A375 (cell line): Measurements from ENCODE around the gene MIA. TPM values are rescaled to one million over a fixed set of nuclear protein-coding genes. Genes with fewer than 3 reads are reported as not detected.

Experiments
- total RNA-seq: library from RNA; depleted of rRNA; stranded (reverse); fragments of >200 nt; shearing (Covaris generic); gene quantifications from 2 replicates; pipeline ENCODE4 v1.2.3, GENCODE V29; 2014; rRNA removed

Gene MIA
- total RNA-seq, result 416 and 533 TPM in 2 replicates

DNA sequence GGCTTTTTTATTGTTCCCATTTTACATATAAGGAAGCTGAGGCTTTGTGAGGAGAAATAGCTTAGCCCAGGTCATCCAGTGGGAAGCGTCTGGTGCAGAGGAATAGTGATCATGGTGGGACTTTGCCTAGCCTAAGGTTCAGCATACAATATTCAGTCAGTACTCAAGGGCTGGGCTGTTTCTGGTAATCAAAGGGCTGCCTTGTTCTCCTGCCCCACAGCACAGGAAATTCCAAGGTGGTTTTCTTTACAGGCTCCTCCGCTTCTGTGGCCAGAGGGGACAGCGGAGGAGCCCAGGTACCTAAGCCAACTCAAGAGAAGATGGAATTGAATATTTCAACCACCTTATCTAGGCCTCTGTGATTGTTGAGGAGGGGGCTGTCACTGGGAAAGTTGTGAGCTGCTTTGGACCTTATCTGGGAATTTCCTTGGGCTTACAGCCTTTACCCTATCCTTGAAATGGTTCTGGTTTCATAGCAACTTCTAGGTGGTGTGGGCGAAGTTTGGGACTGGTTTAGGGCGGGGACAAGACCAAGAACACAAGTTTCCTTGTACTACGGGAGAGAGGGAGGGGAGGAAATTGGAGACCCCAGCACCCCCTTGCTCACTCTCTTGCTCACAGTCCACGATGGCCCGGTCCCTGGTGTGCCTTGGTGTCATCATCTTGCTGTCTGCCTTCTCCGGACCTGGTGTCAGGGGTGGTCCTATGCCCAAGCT, at the start of gene MIA:
MIA (plus strand) TSS at position 606 of the 716 bp plus-strand sequence; CDS start at position 628, 22 bp downstream.

DNA sequence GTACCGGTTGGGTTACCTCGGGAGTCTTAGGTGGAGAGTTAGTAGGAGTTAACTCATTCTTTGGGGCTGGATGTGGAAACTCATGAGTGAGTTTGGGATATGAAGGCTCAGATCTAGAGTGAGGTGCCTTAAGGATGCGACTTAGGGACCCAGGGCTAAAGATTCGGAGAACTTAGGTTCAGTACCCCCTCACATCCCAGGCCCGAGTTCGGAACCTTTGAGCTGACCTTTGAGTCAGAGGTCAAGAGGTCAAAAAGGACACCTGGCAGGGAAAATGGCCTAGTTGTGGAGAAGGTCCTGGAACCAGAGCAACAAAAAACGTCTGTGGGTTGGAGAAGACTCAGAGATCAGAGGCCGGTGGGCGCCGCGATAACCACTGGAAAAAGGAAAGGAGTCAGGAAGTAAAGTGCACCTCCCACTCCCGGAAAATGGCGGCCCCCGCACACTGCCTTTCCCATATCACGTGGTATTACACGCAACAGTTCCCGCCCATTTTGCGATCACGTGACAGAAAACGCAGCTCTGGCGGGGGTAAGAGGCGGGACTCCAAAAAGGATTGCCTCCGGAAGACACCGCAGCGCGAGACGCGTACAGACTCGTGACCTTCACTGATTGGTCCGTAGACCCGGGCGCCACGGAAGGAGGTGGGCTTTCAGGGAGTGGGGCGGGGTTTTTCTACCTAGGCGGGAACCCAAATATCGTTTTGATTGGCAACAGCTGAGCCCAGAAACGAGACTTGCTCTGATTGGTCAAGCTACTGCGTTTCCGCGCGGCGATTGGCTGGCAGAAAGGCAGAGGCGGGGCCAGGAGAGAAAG, 25.1 kb upstream of the MIA start, which contains the start of gene ACTMAP:
ACTMAP (minus strand) TSS at position 420 of the 816 bp plus-strand sequence. CDS start 674 bp downstream, outside the sequence.

DNA sequence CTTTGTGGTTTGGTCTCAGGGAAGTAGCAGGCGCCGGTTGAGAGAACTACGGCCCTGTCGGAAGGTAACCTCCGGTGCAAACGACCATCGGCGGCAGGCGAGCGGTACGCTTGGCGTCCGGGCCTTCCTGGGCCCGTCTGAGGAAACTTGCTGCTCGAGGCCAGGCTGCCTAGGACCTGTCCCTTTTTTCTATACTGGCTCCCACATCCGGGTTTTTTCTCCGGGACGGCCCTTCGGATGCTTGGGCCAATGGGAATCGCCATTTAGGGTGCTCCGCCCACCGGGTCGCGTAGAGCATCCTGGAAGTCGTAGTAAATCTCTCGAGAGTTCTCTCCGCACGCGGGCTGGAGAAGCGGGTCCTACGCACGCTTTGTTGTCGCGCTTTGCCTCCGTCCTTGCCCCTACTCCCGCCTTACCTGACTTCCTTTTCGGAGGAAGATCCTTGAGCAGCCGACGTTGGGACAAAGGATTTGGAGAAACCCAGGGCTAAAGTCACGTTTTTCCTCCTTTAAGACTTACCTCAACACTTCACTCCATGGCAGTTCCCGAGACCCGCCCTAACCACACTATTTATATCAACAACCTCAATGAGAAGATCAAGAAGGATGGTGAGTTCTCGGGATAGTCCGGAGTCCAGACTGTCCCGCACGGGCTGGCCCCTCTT, 24.3 kb upstream of the MIA start, which contains the start of gene SNRPA:
SNRPA (plus strand) TSS at position 330 of the 664 bp plus-strand sequence; CDS start at position 536, 206 bp downstream.

GRCh38 chr19:40777937-40778705, 2.8 kb downstream of the MIA start, which contains the start of gene RAB4B:
TSS of gene RAB4B (plus strand) at chr19:40778247. CDS start at chr19:40778376, 129 bp downstream.

GRCh38 chr19:40798683-40799557, 23.6 kb downstream of the MIA start, which contains the start of gene EGLN2:
TSS of gene EGLN2 (plus strand) at chr19:40799191. CDS start at chr19:40800573, 1,382 bp downstream.

Other genes with a start within 250 kb of the MIA start
- gene SHKBP1, start 198.6 kb upstream of the MIA start, total RNA-seq, result 23.2 and 32.5 TPM in 2 replicates
- 50.1 and 53.4 TPM in 2 replicates for gene LTBP4, start 174.2 kb upstream of the MIA start, total RNA-seq
- 12.5 and 14.4 TPM in 2 replicates for gene NUMBL, start 84.9 kb upstream of the MIA start, total RNA-seq
- 44.9 and 67.6 TPM in 2 replicates for gene COQ8B, start 58.6 kb upstream of the MIA start, total RNA-seq
- gene ITPKC, start 58.4 kb upstream of the MIA start, total RNA-seq, result 10.1 and 12.3 TPM in 2 replicates
- 2.2 TPM in 2 replicates for gene ACTMAP, start 25.0 kb upstream of the MIA start, total RNA-seq
- 237 and 302 TPM in 2 replicates for gene SNRPA, start 24.3 kb upstream of the MIA start, total RNA-seq
- gene RAB4B, start 2.7 kb downstream of the MIA start, total RNA-seq, result 23.4 and 30.1 TPM in 2 replicates
- gene EGLN2, start 23.7 kb downstream of the MIA start, total RNA-seq, result 62.4 and 70.2 TPM in 2 replicates
- gene CYP2A6, start 74.9 kb downstream of the MIA start, total RNA-seq, result not detected in 2 replicates
- not detected in 2 replicates for gene CYP2A7, start 106.7 kb downstream of the MIA start, total RNA-seq
- not detected in 2 replicates for gene CYP2B6, start 215.8 kb downstream of the MIA start, total RNA-seq